HepG2 (cell line): ENCODE results near the gene CASZ1. TPM values are rescaled to one million over a fixed set of nuclear protein-coding genes. Genes with fewer than 3 reads are reported as not detected.

ENCODE experiments used
- ASH2L ChIP-seq: fragments of 300-600, 200-600 bp; sonication (generic); IDR thresholded peaks from 2 replicates; pipeline ENCODE4 v1.7.0; 2017; ENCODE audit warnings: low read depth, mild to moderate bottlenecking, moderate library complexity, mixed read lengths, low read length; ENCODE audit not compliant: insufficient read length
- CREB1 ChIP-seq, 2 experiments: fragments of 450-650 bp in 1 of 2; IDR thresholded peaks; 2 replicates each; pipeline ENCODE4 v1.6.1; 2016 to 2017; ENCODE audit warnings: control low read depth in 1 of 2, mild to moderate bottlenecking in 1 of 2, missing compliant biosample characterization in 1 of 2, missing genetic modification characterization in 1 of 2
- CTCF ChIP-seq: sonication (generic); formaldehyde crosslinking; IDR thresholded peaks from 2 replicates; pipeline ENCODE4 v1.5.0; 2020; ENCODE audit warnings: mild to moderate bottlenecking, missing genetic modification reagents, moderate library complexity
- DMTF1 ChIP-seq: sonication (generic); formaldehyde crosslinking; IDR thresholded peaks from 2 replicates; pipeline ENCODE4 v1.4.0; 2020; ENCODE audit warnings: mild to moderate bottlenecking, missing genetic modification reagents
- KLF12 ChIP-seq: sonication (generic); formaldehyde crosslinking; IDR thresholded peaks from 2 replicates; pipeline ENCODE4 v1.4.0; 2020; ENCODE audit warnings: missing genetic modification reagents, borderline replicate concordance
- KLF13 ChIP-seq: sonication (generic); formaldehyde crosslinking; IDR thresholded peaks from 2 replicates; pipeline ENCODE4 v1.4.0; 2020; ENCODE audit warnings: mild to moderate bottlenecking, missing genetic modification reagents
- KMT2B ChIP-seq: IDR thresholded peaks from 2 replicates; pipeline ENCODE4 v1.6.1; 2016; ENCODE audit warnings: missing genetic modification reagents, missing compliant biosample characterization
- PHF21A ChIP-seq: sonication (generic); formaldehyde crosslinking; IDR thresholded peaks from 2 replicates; pipeline ENCODE4 v1.5.0; 2020; ENCODE audit warnings: mild to moderate bottlenecking, missing genetic modification reagents
- REL ChIP-seq: sonication (generic); formaldehyde crosslinking; conservative IDR thresholded peaks from 2 replicates; pipeline ENCODE4 v1.8.0; 2022; ENCODE audit warnings: mild to moderate bottlenecking, missing genetic modification reagents, moderate library complexity
- SALL2 ChIP-seq: sonication (generic); formaldehyde crosslinking; IDR thresholded peaks from 2 replicates; pipeline ENCODE4 v1.8.1; 2023; ENCODE audit warnings: mild to moderate bottlenecking, missing genetic modification reagents, inconsistent platforms
- SRY ChIP-seq: sonication (generic); formaldehyde crosslinking; IDR thresholded peaks from 2 replicates; pipeline ENCODE4 v1.8.0; 2022; ENCODE audit warnings: mild to moderate bottlenecking, missing genetic modification reagents
- TEAD2 ChIP-seq: sonication (generic); formaldehyde crosslinking; IDR thresholded peaks from 2 replicates; pipeline ENCODE4 v1.9.0; 2021; ENCODE audit warnings: missing genetic modification reagents
- THAP7 ChIP-seq: sonication (generic); formaldehyde crosslinking; IDR thresholded peaks from 2 replicates; pipeline ENCODE4 v1.8.1; 2023; ENCODE audit warnings: mild to moderate bottlenecking, missing genetic modification reagents
- ZBTB7A ChIP-seq: sonication (generic); formaldehyde crosslinking; IDR thresholded peaks from 2 replicates; pipeline ENCODE4 v1.8.0; 2022; ENCODE audit warnings: mild to moderate bottlenecking, missing genetic modification reagents
- ZFP91 ChIP-seq: sonication (generic); formaldehyde crosslinking; IDR thresholded peaks from 2 replicates; pipeline ENCODE4 v1.9.0; 2022; ENCODE audit warnings: missing genetic modification reagents, mild to moderate bottlenecking, borderline replicate concordance
- ZNF30 ChIP-seq: sonication (generic); formaldehyde crosslinking; IDR thresholded peaks from 2 replicates; pipeline ENCODE4 v1.5.0; 2020; ENCODE audit warnings: mild to moderate bottlenecking, missing genetic modification reagents
- ZNF34 ChIP-seq: sonication (generic); formaldehyde crosslinking; IDR thresholded peaks from 2 replicates; pipeline ENCODE4 v1.4.0; 2020; ENCODE audit warnings: mild to moderate bottlenecking, missing genetic modification reagents, borderline replicate concordance
- ZNF362 ChIP-seq: sonication (generic); formaldehyde crosslinking; IDR thresholded peaks from 2 replicates; pipeline ENCODE4 v1.4.0; 2020; ENCODE audit warnings: missing genetic modification reagents, mild to moderate bottlenecking, borderline replicate concordance
- ZNF770 ChIP-seq: sonication (generic); formaldehyde crosslinking; IDR thresholded peaks from 2 replicates; pipeline ENCODE4 v1.5.0; 2020; ENCODE audit warnings: mild to moderate bottlenecking, missing genetic modification reagents
- polyA plus RNA-seq, 8 experiments: library from polyadenylated mRNA; depleted of rRNA in 3 of 8; stranded (reverse) in 7 of 8; unstranded in 1 of 8; fragments of >200 nt; fragmentation: Illumina TruSeq in 4 of 8; extraction: Trizol in 4 of 8; gene quantifications; 2 replicates each; pipeline versions ENCODE4 v1.2.1 to v1.2.3, GENCODE V29; 2011 to 2016; ENCODE audit warnings: low read depth in 4 of 8, missing spikeins in 1 of 8, mixed read lengths in 1 of 8; ENCODE audit not compliant: insufficient read depth in 1 of 8
- total RNA-seq, 5 experiments: library from RNA; depleted of rRNA; stranded (reverse); fragments of >200 nt; fragmentation: Illumina TruSeq; extraction: Trizol; gene quantifications; 2 replicates each; pipeline ENCODE4 v1.2.3, GENCODE V29; 2016; ENCODE audit warnings: low read depth in 1 of 5

CASZ1 gene
- total and polyA plus RNA-seq, 2 of the 13 experiments (the other 11 are each of a cell fraction or from before 2014, with no cell fraction given), result 1.9 to 3.7 TPM

GRCh38 chr1:10692401-10693021, 103.9 kb downstream of the CASZ1 start (continued):
- TF ChIP-seq ZFP91, result peak; percentile 44; the same call in 1 of the 2 replicates
- TF ChIP-seq CREB1 (IDR thresholded peaks at IDR 0.05), result 0 out of 2 replicates have a peak, but pooled peaks have one; percentile 13
- 0 out of 2 replicates have a peak, but pooled peaks have one; percentile 38 for TF ChIP-seq CREB1 (CRISPR knock-in tag; IDR thresholded peaks at IDR 0.05)
- no peak for TF ChIP-seq DMTF1 (CRISPR knock-in tag)
- no peak for TF ChIP-seq THAP7
- TF ChIP-seq ASH2L, result no peak
- no peak for TF ChIP-seq KMT2B (CRISPR knock-in tag)
- no peak for TF ChIP-seq SALL2 (CRISPR knock-in tag)
- TF ChIP-seq ZNF770 (CRISPR knock-in tag), result no peak
- no peak for TF ChIP-seq ZNF30
- TF ChIP-seq KLF13, result 0 out of 2 replicates have a peak, but pooled peaks have one; percentile 41
- no peak for TF ChIP-seq TEAD2 (CRISPR knock-in tag)
- TF ChIP-seq REL (CRISPR knock-in tag), result no peak
- no peak for TF ChIP-seq ZBTB7A (CRISPR knock-in tag)
- TF ChIP-seq ZNF362 (CRISPR knock-in tag), result no peak
- TF ChIP-seq CTCF (CRISPR knock-in tag), result peak; percentile 77
- no peak for TF ChIP-seq SRY (CRISPR knock-in tag)
- TF ChIP-seq PHF21A (CRISPR knock-in tag), result peak; percentile 35
- TF ChIP-seq ZNF34 (CRISPR knock-in tag), result no peak
- TF ChIP-seq KLF12 (CRISPR knock-in tag), result no peak
